Lower lobe of right lung (tissue), 2 donors: ENCODE results near the gene MISP. TPM values are rescaled to one million over a fixed set of nuclear protein-coding genes. Genes with fewer than 3 reads are reported as not detected.

Source experiments
- ATAC-seq, 2 donors: fragments of 200-7000 bp; cut with Tn5 transposase; one replicate each; pipeline ENCODE4 v1.9.1; 2020 to 2022; ENCODE audit warnings: mild to moderate bottlenecking in 2 of 2, moderate library complexity in 2 of 2
- DNase-seq: peaks from one replicate; pipeline ENCODE4 v3.0.0-alpha.2; 2020
- H3K27ac ChIP-seq: fragments of 200-600 bp; one replicate; pipeline ENCODE4 v1.8.0; 2022
- H3K27me3 ChIP-seq: fragments of 200-600 bp; one replicate; pipeline ENCODE4 v1.8.0; 2022; ENCODE audit warnings: low read depth
- H3K36me3 ChIP-seq: fragments of 200-600 bp; one replicate; pipeline ENCODE4 v1.8.0; 2022; ENCODE audit warnings: mild to moderate bottlenecking
- H3K4me1 ChIP-seq: fragments of 200-600 bp; one replicate; pipeline ENCODE4 v1.8.0; 2022
- H3K4me3 ChIP-seq: fragments of 200-600 bp; one replicate; pipeline ENCODE4 v1.8.0; 2022; ENCODE audit warnings: mild to moderate bottlenecking
- H3K9me3 ChIP-seq: fragments of 200-600 bp; one replicate; pipeline ENCODE4 v1.8.0; 2022
- intact Hi-C: fragments of 100-400 bp; cut with DNase I; formaldehyde crosslinking; loops from one replicate; pipeline ENCODE4 v1.11.0; 2022
- total RNA-seq: library from RNA; stranded (reverse); fragmentation: NEBNext Ultra II Directional; extraction: Animal tissue kit (Norgen Biotek cat#: 25700); gene quantifications from one replicate; pipeline ENCODE4 v1.2.1, GENCODE V29; 2021
- TF ChIP-seq, protein P1 (sequence below): fragments of 200-600 bp; IDR thresholded peaks from one replicate; pipeline ENCODE4 v1.8.0; 2022; ENCODE audit warnings: antibody characterized with exemption, mild to moderate bottlenecking
- donor health status: DM: no; HTN: yes; CAD: no; lungs with severe emphysema.

MISP gene
- total RNA-seq, 1 donor from 2014 or later = 8.9 TPM

DNA sequence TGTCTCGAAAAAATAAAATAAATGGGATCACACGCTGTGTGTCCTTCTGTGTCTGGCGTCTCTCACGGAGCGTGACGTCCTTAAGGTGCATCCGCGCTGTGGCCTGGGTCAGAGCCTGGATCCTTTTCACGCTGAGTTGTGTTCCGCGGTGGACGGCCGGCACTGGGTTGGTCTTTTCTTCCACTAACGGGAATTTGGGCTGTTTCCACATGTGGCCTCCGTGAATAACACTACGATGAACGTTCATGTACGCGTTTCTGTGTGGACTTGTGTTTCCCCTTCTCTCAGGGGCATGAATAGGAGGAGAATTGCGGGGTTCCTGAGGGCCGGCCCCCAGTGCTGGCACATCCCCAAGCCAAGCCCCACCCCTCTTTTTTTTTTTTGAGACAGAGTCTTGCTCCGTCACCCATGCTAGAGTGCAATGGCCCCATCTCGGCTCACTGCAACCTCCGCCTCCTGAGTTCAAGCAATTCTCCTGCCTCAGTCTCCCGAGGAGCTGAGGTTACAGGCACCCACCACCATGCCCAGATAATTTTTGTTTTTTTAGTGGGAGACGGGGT lies 40.2 kb downstream of the MISP start:
- H3K36me3 ChIP-seq = peaks cover 6% of the 10 kb centered on the region
- peak overlapping the region; percentile 49 for H3K27ac ChIP-seq
- no peaks in the 10 kb centered on the region for H3K9me3 ChIP-seq
- TF ChIP-seq, protein P1, sequence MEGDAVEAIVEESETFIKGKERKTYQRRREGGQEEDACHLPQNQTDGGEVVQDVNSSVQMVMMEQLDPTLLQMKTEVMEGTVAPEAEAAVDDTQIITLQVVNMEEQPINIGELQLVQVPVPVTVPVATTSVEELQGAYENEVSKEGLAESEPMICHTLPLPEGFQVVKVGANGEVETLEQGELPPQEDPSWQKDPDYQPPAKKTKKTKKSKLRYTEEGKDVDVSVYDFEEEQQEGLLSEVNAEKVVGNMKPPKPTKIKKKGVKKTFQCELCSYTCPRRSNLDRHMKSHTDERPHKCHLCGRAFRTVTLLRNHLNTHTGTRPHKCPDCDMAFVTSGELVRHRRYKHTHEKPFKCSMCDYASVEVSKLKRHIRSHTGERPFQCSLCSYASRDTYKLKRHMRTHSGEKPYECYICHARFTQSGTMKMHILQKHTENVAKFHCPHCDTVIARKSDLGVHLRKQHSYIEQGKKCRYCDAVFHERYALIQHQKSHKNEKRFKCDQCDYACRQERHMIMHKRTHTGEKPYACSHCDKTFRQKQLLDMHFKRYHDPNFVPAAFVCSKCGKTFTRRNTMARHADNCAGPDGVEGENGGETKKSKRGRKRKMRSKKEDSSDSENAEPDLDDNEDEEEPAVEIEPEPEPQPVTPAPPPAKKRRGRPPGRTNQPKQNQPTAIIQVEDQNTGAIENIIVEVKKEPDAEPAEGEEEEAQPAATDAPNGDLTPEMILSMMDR = no peak
- intact Hi-C loops = no loop called here
- peaks cover 43% of the 10 kb centered on the region for H3K4me1 ChIP-seq
- no peak overlapping the region for H3K4me3 ChIP-seq
- DNase-seq = no peak
- no peak for ATAC-seq
- H3K27me3 ChIP-seq = no peaks in the 10 kb centered on the region

DNA sequence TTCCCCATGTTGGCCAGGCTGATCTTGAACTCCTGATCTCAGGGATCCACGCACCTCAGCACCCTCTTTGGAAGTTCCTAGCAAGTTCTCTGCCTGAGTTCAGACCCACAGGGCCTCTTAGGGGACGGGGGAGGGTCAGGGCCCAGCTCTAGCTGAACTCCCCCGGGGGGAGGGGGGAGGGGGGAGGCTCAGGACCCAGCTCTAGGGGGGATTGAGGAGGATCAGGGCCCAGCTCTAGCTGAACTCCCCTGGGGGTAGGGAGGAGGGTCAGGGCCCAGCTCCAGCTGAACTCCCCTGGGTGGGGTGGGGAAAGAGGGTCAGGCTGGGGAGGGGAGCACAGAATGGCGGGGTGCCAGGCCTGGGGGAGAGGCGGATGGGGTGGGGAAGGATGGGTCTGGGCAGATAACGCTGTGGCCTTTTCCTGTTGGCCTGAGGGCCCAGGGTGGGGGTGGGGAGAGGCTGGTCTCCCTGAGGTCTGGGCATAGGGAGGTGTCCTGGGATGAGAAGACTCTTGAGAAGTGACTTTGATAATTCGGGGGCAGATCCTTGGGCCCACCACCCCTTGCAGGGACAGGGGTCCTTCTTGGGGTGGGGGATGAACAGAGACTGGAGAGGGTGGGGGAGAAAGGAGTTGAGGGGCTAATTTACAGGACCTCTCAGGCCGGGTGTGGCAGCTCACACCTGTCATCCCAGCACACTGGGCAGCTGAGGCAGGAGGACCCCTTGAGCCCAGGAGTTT lies 40.8 kb downstream of the MISP start:
- TF ChIP-seq, protein P1 = no peak
- H3K4me1 ChIP-seq = peaks cover 48% of the 10 kb centered on the region
- ATAC-seq (peak in 1 of 2 donors; percentile 4), DNase-seq (peak; percentile 48)
- no peak overlapping the region for H3K4me3 ChIP-seq
- intact Hi-C loops = no loop called here
- no peaks in the 10 kb centered on the region for H3K27me3 ChIP-seq
- peak overlapping the region; percentile 76 for H3K27ac ChIP-seq
- H3K36me3 ChIP-seq = peaks cover 6% of the 10 kb centered on the region
- no peaks in the 10 kb centered on the region for H3K9me3 ChIP-seq

DNA sequence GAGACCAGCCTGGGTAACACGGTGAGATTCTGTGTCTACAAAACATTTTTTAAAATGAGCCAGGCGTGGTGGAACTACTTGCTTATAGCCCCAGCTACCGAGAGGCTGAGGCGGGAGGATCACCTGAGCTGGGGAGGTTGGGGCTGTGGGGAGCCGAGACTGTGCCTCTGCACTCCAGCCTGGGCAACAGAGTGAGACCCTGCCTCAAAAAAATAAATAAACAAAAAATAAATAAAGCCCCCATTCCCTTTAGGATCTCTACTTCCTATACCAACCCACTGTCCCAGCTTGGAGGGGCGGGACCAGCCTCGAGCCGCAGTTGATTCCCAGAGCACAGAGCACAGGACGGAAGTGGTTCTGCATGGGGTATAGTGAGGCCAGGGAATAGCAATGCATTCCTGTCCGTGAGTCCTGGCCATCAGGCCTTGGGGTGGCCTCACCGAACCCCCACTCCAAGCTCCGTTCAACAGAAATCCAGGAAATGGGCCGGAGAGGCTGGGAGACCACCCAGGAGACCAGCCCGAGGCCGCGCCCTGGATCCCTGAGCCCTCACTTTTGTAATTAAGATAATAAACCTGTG lies 41.5 kb downstream of the MISP start:
- H3K4me1 ChIP-seq = peaks cover 48% of the 10 kb centered on the region
- TF ChIP-seq, protein P1 = no peak
- no peak overlapping the region for H3K4me3 ChIP-seq
- ATAC-seq (no peak), DNase-seq (no peak)
- H3K9me3 ChIP-seq = no peaks in the 10 kb centered on the region
- H3K27me3 ChIP-seq = no peaks in the 10 kb centered on the region
- intact Hi-C loops = no loop called here
- H3K27ac ChIP-seq = peak overlapping the region; percentile 76
- H3K36me3 ChIP-seq = peaks cover 5% of the 10 kb centered on the region

DNA sequence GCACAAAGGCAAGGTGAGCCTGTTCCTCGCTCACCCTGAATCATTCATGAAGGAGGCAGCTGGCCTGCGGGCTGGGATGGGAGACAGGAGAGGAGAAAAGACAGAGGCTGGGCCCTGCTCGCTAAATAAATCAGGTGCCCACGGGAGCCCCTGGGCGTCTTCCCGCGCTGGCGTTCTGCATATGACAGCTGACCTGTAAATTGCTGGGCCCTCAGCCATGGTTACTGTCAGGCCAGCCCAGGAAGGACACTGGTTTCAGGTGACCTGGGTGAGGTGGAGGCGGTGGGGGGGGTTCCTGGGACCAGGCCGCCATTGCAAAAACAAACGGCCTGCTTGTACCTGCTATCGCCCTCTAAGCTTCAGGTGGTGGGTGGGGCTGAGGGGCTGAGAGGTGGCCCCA lies 42.9 kb downstream of the MISP start:
- no peaks in the 10 kb centered on the region for H3K9me3 ChIP-seq
- no peak for ATAC-seq
- TF ChIP-seq, protein P1 = no peak
- H3K4me1 ChIP-seq = peaks cover 40% of the 10 kb centered on the region
- no peak for DNase-seq
- no peak overlapping the region for H3K4me3 ChIP-seq
- H3K36me3 ChIP-seq = no peaks in the 10 kb centered on the region
- no peaks in the 10 kb centered on the region for H3K27me3 ChIP-seq
- H3K27ac ChIP-seq = no peak overlapping the region
- intact Hi-C loops = no loop called here

DNA sequence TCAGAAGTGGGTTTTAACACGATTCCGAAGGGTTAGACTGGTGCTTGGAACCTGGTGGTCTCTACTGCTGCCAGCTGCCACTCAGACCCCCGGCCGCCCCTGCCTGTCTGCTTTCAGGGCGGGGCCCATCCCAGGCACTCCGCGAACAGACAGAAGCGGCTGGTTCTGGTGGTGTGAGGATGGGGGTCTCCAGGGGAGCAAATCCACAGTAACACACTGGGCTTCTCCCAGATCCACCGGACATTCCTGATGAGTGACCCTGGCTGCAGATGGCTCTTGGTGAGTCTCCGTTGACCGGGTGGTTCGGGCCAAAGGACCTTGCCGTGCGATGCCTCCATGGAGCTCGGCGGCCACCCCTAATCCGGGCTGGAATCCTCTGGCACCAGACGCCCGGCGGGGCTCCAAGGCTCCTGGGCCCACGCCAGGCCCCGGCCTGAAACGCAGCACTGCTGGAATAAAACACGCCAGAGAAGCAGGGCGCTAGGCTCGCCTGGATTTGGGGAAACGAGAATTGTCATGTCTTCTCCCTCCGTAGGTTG lies 44.2 kb downstream of the MISP start:
- H3K27ac ChIP-seq = no peak overlapping the region
- TF ChIP-seq, protein P1 = no peak
- no peaks in the 10 kb centered on the region for H3K27me3 ChIP-seq
- ATAC-seq (no peak), DNase-seq (no peak)
- H3K4me3 ChIP-seq = no peak overlapping the region
- H3K9me3 ChIP-seq = no peaks in the 10 kb centered on the region
- intact Hi-C loops = no loop called here
- peaks cover 12% of the 10 kb centered on the region for H3K36me3 ChIP-seq
- H3K4me1 ChIP-seq = peaks cover 40% of the 10 kb centered on the region
